IMR-90 (cell line): Measurements from ENCODE around the gene LRG1. TPM values are rescaled to one million over a fixed set of nuclear protein-coding genes. Genes with fewer than 3 reads are reported as not detected.

Experiments
- ATAC-seq: fragments of 200-7000 bp; cut with Tn5 transposase; 2 replicates; pipeline ENCODE4 v1.9.1; 2020; ENCODE audit warnings: low read depth, mild to moderate bottlenecking, moderate library complexity
- BruUV-seq: library from RNA; stranded (reverse); fragments of 400-500 nt; replicated peaks from 2 replicates; lab custom pipeline; 2021; lab: Mats Ljungman, UMichigan
- CTCF ChIA-PET: fragments of 300-600 bp; formaldehyde crosslinking; extraction: SDS; loops from one replicate; lab custom pipeline; 2021; ENCODE audit warnings: antibody characterized with exemption; lab: Yijun Ruan, JAX
- POLR2A ChIA-PET: fragments of 300-600 bp; sonication (Branson Sonifier 250); formaldehyde crosslinking; loops from one replicate; lab custom pipeline; 2022; ENCODE audit warnings: antibody characterized with exemption; ENCODE audit not compliant: unreplicated experiment; lab: Charles Lee
- DNase-seq: peaks from one replicate; pipeline ENCODE4 v3.0.0; 2013
- H2AFZ ChIP-seq: replicated peaks from 2 replicates; pipeline ENCODE3; 2013; ENCODE audit warnings: low read length, mild to moderate bottlenecking; ENCODE audit not compliant: poor library complexity
- H2AK5ac ChIP-seq: 2 replicates; pipeline ENCODE4 v1.6.1; 2013; ENCODE audit warnings: low read depth, low read length, inconsistent platforms
- H2AK9ac ChIP-seq: replicated peaks from 2 replicates; pipeline ENCODE3; 2013; ENCODE audit warnings: mild to moderate bottlenecking, low read depth, low read length, moderate library complexity; ENCODE audit not compliant: poor library complexity
- H2BK120ac ChIP-seq: 2 replicates; pipeline ENCODE4 v1.6.1; 2013; ENCODE audit warnings: low read depth, low read length, inconsistent platforms
- H2BK15ac ChIP-seq: 3 replicates; pipeline ENCODE4 v1.6.1; 2013; ENCODE audit warnings: low read depth, low read length, inconsistent platforms
- H2BK20ac ChIP-seq: 2 replicates; pipeline ENCODE4 v1.6.1; 2013; ENCODE audit warnings: low read depth, mild to moderate bottlenecking, inconsistent platforms, low read length, moderate library complexity
- H2BK5ac ChIP-seq: 2 replicates; pipeline ENCODE4 v1.6.1; 2013; ENCODE audit warnings: mild to moderate bottlenecking, low read depth, low read length, inconsistent platforms; ENCODE audit not compliant: poor library complexity, severe bottlenecking
- H3K14ac ChIP-seq: replicated peaks from 2 replicates; pipeline ENCODE4 v1.6.1; 2013; ENCODE audit warnings: low read depth, low read length, inconsistent platforms
- H3K18ac ChIP-seq: 2 replicates; pipeline ENCODE4 v1.6.1; 2013; ENCODE audit warnings: low read depth, low read length, control low read depth
- H3K23ac ChIP-seq: 2 replicates; pipeline ENCODE4 v1.6.1; 2013; ENCODE audit warnings: low read depth, low read length, inconsistent platforms
- H3K27ac ChIP-seq: 2 replicates; pipeline ENCODE4 v1.5.1; 2013; ENCODE audit warnings: mild to moderate bottlenecking, control low read depth, low read length; ENCODE audit not compliant: insufficient read depth
- H3K27me3 ChIP-seq: 2 replicates; pipeline ENCODE4 v1.6.1; 2013; ENCODE audit warnings: low read length; ENCODE audit not compliant: control insufficient read depth, insufficient read depth
- H3K36me3 ChIP-seq: 2 replicates; pipeline ENCODE4 v1.6.1; 2013; ENCODE audit warnings: low read length, mixed read lengths; ENCODE audit not compliant: control insufficient read depth, insufficient read depth
- H3K4ac ChIP-seq: 2 replicates; pipeline ENCODE4 v1.6.1; 2013; ENCODE audit warnings: low read depth, low read length, inconsistent platforms
- H3K4me1 ChIP-seq: 2 replicates; pipeline ENCODE4 v1.6.1; 2013; ENCODE audit warnings: low read length, mixed read lengths; ENCODE audit not compliant: control insufficient read depth, insufficient read depth
- H3K4me2 ChIP-seq: 2 replicates; pipeline ENCODE4 v1.6.1; 2013; ENCODE audit warnings: low read depth, mild to moderate bottlenecking, control low read depth, low read length, moderate library complexity
- H3K4me3 ChIP-seq: 2 replicates; pipeline ENCODE4 v1.5.1; 2013; ENCODE audit warnings: low read depth, mild to moderate bottlenecking, control low read depth, low read length, moderate library complexity; ENCODE audit not compliant: insufficient read depth
- H3K56ac ChIP-seq: 2 replicates; pipeline ENCODE4 v1.6.1; 2013; ENCODE audit warnings: low read length, inconsistent platforms; ENCODE audit not compliant: insufficient read depth; ENCODE audit errors: extremely low read depth
- H3K79me1 ChIP-seq, 2 experiments: 2 replicates each; pipeline ENCODE4 v1.6.1; 2013; ENCODE audit warnings: low read length in 2 of 2, inconsistent platforms in 1 of 2, low read depth in 1 of 2
- H3K9ac ChIP-seq: 2 replicates; pipeline ENCODE4 v1.6.1; 2013; ENCODE audit warnings: low read depth, low read length, control low read depth
- H3K9me1 ChIP-seq: 2 replicates; pipeline ENCODE4 v1.6.1; 2013; ENCODE audit warnings: low read length, inconsistent platforms; ENCODE audit not compliant: insufficient read depth
- H3K9me3 ChIP-seq: 2 replicates; pipeline ENCODE4 v1.6.1; 2013; ENCODE audit warnings: low read length; ENCODE audit not compliant: control insufficient read depth, insufficient read depth
- H4K20me1 ChIP-seq: 2 replicates; pipeline ENCODE4 v1.6.1; 2013; ENCODE audit warnings: low read length, inconsistent platforms; ENCODE audit not compliant: insufficient read depth
- H4K5ac ChIP-seq: 2 replicates; pipeline ENCODE4 v1.6.1; 2013; ENCODE audit warnings: mild to moderate bottlenecking, low read depth, low read length, control low read depth
- H4K8ac ChIP-seq, 2 experiments: 2 replicates each; pipeline ENCODE4 v1.6.1; 2013; ENCODE audit warnings: low read depth in 2 of 2, low read length in 2 of 2, control low read depth in 1 of 2, inconsistent platforms in 1 of 2
- H4K91ac ChIP-seq: 2 replicates; pipeline ENCODE4 v1.6.1; 2013; ENCODE audit warnings: low read depth, low read length, inconsistent platforms; ENCODE audit not compliant: insufficient read depth
- BHLHE40 ChIP-seq: fragments of 150-350 bp; IDR thresholded peaks from 2 replicates; pipeline ENCODE4 v1.6.1; 2016; ENCODE audit warnings: mild to moderate bottlenecking, low read depth, low read length
- CHD1 ChIP-seq: IDR thresholded peaks from 2 replicates; pipeline ENCODE4 v1.6.1; 2012; ENCODE audit warnings: low read depth, low read length, improper control_type of control experiment
- MAFK ChIP-seq: IDR thresholded peaks from 2 replicates; pipeline ENCODE4 v1.6.1; 2012; ENCODE audit warnings: low read depth, low read length, improper control_type of control experiment
- MAZ ChIP-seq: IDR thresholded peaks from 2 replicates; pipeline ENCODE4 v1.6.1; 2012; ENCODE audit warnings: low read depth, mild to moderate bottlenecking, low read length, improper control_type of control experiment, moderate library complexity, borderline replicate concordance
- NFE2L2 ChIP-seq: fragments of 150-350 bp; IDR thresholded peaks from 2 replicates; pipeline ENCODE4 v1.6.1; 2016; ENCODE audit warnings: low read depth, mild to moderate bottlenecking, low read length
- POLR2A ChIP-seq: IDR thresholded peaks from 2 replicates; pipeline ENCODE4 v1.6.1; 2012; ENCODE audit warnings: mild to moderate bottlenecking, low read depth, low read length
- RAD21 ChIP-seq: IDR thresholded peaks from 2 replicates; pipeline ENCODE4 v1.6.1; 2012; ENCODE audit warnings: low read length, improper control_type of control experiment
- RCOR1 ChIP-seq: IDR thresholded peaks from 2 replicates; pipeline ENCODE4 v1.6.1; 2012; ENCODE audit warnings: mild to moderate bottlenecking, low read length, improper control_type of control experiment; ENCODE audit not compliant: insufficient replicate concordance
- RFX5 ChIP-seq: IDR thresholded peaks from 2 replicates; pipeline ENCODE4 v1.8.0; 2012; ENCODE audit warnings: low read depth, mild to moderate bottlenecking, low read length, moderate library complexity
- WGBS, 2 experiments: methylation state at CpG; one replicate each; pipeline versions ENCODE4 v1.1.5 to v1.1.7; 2013; ENCODE audit warnings: missing lambda C conversion rate in 2 of 2; ENCODE audit not compliant: insufficient read length in 1 of 2; ENCODE audit errors: extremely low coverage in 2 of 2; 5-methylcytosine and 5-hydroxymethylcytosine counted together
- dilution Hi-C: fragments of 300-500 bp; cut with HindIII; formaldehyde crosslinking; loops from one replicate; pipeline ENCODE4 v1.14.3; 2018; ENCODE audit warnings: low sequenced_read_pairs; ENCODE audit not compliant: unreplicated experiment
- in situ Hi-C: fragments of 300-500 bp; cut with MboI; formaldehyde crosslinking; loops from 3 replicates; pipeline ENCODE4 v1.14.3; 2019; ENCODE audit warnings: low sequenced_read_pairs, inconsistent platforms, mixed read lengths
- intact Hi-C: fragments of 100-400 bp; cut with micrococcal nuclease; formaldehyde crosslinking; loops from 2 replicates; pipeline ENCODE4 v1.10.0; 2022
- polyA plus RNA-seq, 3 experiments: library from polyadenylated mRNA; depleted of rRNA; stranded (reverse); fragments of >200 nt; gene quantifications; 2 replicates each; pipeline ENCODE4 v1.2.3, GENCODE V29; 2012; ENCODE audit warnings: low replicate concordance in 1 of 3
- total RNA-seq: library from RNA; depleted of rRNA; stranded (reverse); fragments of >200 nt; gene quantifications from 2 replicates; pipeline ENCODE4 v1.2.3, GENCODE V29; 2012
- TF ChIP-seq, protein P1 (sequence below): fragments of 150-350 bp; IDR thresholded peaks from 2 replicates; pipeline ENCODE4 v1.6.1; 2017; ENCODE audit warnings: mild to moderate bottlenecking, antibody characterized with exemption, low read length, low read depth
- TF ChIP-seq, protein P2 (sequence below): fragments of 150-350 bp; IDR thresholded peaks from 2 replicates; pipeline ENCODE4 v1.6.1; 2016; ENCODE audit warnings: low read depth, mild to moderate bottlenecking, low read length, moderate library complexity, borderline replicate concordance

LRG1 gene
- total and polyA plus RNA-seq, 2 of the 4 experiments (the other 2 are of a cell fraction), result not detected

DNA sequence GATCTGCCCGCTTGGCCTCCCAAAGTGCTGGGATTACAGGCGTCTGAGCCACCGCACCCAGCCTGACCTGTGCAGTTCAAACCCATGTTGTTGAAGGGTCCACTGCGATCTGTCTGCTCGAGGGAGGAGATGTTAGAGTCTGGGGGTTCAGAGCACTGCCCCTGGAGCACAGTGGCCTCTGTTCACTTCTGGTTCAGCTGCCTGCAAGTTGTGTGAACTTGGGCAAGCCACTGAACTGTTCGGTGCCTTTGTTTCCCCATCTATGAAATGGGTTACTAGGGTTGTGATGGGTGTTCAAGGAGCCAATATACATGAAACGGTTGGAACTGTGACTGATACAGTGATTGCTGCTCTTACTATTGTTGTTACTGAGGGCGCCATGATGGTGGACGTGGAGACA, 6.5 kb downstream of the LRG1 start:
- Histone ChIP-seq H4K5ac (no peak overlapping the region), H3K56ac (no peak overlapping the region), H3K4me3 (no peak overlapping the region), H3K4me1 (no peaks in the 10 kb centered on the region; the same call in 1 of the 2 replicates), H2BK15ac (no peak overlapping the region), H3K27ac (no peak overlapping the region), H3K9me1 (no peaks in the 10 kb centered on the region), H3K4ac (no peak overlapping the region), H3K9me3 (no peaks in the 10 kb centered on the region), H4K8ac (no peak overlapping the region), H3K4me2 (no peak overlapping the region), H3K14ac (no peak overlapping the region), H3K27me3 (peaks cover 48% of the 10 kb centered on the region), H4K20me1 (no peaks in the 10 kb centered on the region; the same call in 1 of the 2 replicates), H3K23ac (no peak overlapping the region), H2BK120ac (no peak overlapping the region), H4K91ac (no peak overlapping the region), H2AK9ac (no peak overlapping the region), H3K79me1 (no peaks in the 10 kb centered on the region), H3K36me3 (no peaks in the 10 kb centered on the region), H2AFZ (no peak overlapping the region), H3K9ac (no peak overlapping the region), H2BK5ac (no peak overlapping the region), H2BK20ac (no peak overlapping the region), H2AK5ac (no peak overlapping the region), H3K18ac (no peak overlapping the region)
- 85% methylated on average over 3 of the region's 9 CpGs; no CpG with 5 or more reads in 1 of the 2 experiments for WGBS, 2 experiments
- no TSS peak for BruUV-seq
- intact Hi-C loops, result no loop called here
- TF ChIP-seq RFX5 (no peak), POLR2A (no peak), CHD1 (no peak), BHLHE40 (no peak), RCOR1 (no peak), MAFK (no peak), RAD21 (no peak), MAZ (no peak), NFE2L2 (no peak)
- TF ChIP-seq, protein P1, sequence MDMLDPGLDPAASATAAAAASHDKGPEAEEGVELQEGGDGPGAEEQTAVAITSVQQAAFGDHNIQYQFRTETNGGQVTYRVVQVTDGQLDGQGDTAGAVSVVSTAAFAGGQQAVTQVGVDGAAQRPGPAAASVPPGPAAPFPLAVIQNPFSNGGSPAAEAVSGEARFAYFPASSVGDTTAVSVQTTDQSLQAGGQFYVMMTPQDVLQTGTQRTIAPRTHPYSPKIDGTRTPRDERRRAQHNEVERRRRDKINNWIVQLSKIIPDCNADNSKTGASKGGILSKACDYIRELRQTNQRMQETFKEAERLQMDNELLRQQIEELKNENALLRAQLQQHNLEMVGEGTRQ, result no peak
- TF ChIP-seq, protein P2, sequence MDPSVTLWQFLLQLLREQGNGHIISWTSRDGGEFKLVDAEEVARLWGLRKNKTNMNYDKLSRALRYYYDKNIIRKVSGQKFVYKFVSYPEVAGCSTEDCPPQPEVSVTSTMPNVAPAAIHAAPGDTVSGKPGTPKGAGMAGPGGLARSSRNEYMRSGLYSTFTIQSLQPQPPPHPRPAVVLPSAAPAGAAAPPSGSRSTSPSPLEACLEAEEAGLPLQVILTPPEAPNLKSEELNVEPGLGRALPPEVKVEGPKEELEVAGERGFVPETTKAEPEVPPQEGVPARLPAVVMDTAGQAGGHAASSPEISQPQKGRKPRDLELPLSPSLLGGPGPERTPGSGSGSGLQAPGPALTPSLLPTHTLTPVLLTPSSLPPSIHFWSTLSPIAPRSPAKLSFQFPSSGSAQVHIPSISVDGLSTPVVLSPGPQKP, result no peak
- dilution Hi-C loops, result no loop called here
- in situ Hi-C loops, result no loop called here
- ChIA-PET POLR2A (no interaction called here), CTCF (interaction anchor here (0.5 kb wide), 1 partner anchor 32 kb away, joined by 3 read pairs; no protein-coding TSS in a partner anchor)
- no peak for DNase-seq
- ATAC-seq, result no peak
